ENCODE results near the gene HS6ST2.

DNA sequence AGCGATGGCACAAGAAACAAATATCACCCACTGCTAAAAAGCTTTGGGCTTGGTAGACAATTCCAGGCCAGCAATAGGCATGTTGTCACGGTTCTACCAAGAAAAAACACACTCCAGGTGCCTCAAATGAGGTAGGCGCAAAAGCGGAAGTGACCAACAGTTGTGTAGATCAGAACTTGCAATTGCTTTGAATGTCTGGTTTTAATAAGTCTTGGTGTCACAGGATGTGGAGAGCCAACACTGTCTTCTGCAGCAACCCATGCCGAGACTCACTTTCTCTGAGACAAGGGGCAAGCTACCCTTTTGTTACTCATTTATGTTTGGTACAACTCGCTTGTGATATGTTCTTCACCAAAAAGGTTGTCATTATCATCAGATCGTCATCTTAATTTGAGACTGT is 188.8 kb downstream of the HS6ST2 start:
- no peak for TF ChIP-seq ZNF23 (tag by site-specific recombination; IDR thresholded peaks at IDR 0.05; ENCODE audit: borderline replicate concordance)
- no peak for TF ChIP-seq SCRT2 (tag by site-specific recombination; IDR thresholded peaks at IDR 0.05)
- TF ChIP-seq, protein P1, sequence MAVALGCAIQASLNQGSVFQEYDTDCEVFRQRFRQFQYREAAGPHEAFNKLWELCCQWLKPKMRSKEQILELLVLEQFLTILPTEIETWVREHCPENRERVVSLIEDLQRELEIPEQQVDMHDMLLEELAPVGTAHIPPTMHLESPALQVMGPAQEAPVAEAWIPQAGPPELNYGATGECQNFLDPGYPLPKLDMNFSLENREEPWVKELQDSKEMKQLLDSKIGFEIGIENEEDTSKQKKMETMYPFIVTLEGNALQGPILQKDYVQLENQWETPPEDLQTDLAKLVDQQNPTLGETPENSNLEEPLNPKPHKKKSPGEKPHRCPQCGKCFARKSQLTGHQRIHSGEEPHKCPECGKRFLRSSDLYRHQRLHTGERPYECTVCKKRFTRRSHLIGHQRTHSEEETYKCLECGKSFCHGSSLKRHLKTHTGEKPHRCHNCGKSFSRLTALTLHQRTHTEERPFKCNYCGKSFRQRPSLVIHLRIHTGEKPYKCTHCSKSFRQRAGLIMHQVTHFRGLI (tag by site-specific recombination; IDR thresholded peaks at IDR 0.05) = no peak
- TF ChIP-seq, protein P2, sequence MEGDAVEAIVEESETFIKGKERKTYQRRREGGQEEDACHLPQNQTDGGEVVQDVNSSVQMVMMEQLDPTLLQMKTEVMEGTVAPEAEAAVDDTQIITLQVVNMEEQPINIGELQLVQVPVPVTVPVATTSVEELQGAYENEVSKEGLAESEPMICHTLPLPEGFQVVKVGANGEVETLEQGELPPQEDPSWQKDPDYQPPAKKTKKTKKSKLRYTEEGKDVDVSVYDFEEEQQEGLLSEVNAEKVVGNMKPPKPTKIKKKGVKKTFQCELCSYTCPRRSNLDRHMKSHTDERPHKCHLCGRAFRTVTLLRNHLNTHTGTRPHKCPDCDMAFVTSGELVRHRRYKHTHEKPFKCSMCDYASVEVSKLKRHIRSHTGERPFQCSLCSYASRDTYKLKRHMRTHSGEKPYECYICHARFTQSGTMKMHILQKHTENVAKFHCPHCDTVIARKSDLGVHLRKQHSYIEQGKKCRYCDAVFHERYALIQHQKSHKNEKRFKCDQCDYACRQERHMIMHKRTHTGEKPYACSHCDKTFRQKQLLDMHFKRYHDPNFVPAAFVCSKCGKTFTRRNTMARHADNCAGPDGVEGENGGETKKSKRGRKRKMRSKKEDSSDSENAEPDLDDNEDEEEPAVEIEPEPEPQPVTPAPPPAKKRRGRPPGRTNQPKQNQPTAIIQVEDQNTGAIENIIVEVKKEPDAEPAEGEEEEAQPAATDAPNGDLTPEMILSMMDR (tag by site-specific recombination; IDR thresholded peaks at IDR 0.05) = no peak
- TF ChIP-seq, protein P3, sequence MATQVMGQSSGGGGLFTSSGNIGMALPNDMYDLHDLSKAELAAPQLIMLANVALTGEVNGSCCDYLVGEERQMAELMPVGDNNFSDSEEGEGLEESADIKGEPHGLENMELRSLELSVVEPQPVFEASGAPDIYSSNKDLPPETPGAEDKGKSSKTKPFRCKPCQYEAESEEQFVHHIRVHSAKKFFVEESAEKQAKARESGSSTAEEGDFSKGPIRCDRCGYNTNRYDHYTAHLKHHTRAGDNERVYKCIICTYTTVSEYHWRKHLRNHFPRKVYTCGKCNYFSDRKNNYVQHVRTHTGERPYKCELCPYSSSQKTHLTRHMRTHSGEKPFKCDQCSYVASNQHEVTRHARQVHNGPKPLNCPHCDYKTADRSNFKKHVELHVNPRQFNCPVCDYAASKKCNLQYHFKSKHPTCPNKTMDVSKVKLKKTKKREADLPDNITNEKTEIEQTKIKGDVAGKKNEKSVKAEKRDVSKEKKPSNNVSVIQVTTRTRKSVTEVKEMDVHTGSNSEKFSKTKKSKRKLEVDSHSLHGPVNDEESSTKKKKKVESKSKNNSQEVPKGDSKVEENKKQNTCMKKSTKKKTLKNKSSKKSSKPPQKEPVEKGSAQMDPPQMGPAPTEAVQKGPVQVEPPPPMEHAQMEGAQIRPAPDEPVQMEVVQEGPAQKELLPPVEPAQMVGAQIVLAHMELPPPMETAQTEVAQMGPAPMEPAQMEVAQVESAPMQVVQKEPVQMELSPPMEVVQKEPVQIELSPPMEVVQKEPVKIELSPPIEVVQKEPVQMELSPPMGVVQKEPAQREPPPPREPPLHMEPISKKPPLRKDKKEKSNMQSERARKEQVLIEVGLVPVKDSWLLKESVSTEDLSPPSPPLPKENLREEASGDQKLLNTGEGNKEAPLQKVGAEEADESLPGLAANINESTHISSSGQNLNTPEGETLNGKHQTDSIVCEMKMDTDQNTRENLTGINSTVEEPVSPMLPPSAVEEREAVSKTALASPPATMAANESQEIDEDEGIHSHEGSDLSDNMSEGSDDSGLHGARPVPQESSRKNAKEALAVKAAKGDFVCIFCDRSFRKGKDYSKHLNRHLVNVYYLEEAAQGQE (tag by site-specific recombination; IDR thresholded peaks at IDR 0.05) = no peak
- no peak for TF ChIP-seq ZNF274 (IDR thresholded peaks at IDR 0.05; ENCODE audit: low read length)
- TF ChIP-seq ZNF274 (tag by site-specific recombination; IDR thresholded peaks at IDR 0.05; ENCODE audit: borderline replicate concordance) = no peak
- TF ChIP-seq, protein P4, sequence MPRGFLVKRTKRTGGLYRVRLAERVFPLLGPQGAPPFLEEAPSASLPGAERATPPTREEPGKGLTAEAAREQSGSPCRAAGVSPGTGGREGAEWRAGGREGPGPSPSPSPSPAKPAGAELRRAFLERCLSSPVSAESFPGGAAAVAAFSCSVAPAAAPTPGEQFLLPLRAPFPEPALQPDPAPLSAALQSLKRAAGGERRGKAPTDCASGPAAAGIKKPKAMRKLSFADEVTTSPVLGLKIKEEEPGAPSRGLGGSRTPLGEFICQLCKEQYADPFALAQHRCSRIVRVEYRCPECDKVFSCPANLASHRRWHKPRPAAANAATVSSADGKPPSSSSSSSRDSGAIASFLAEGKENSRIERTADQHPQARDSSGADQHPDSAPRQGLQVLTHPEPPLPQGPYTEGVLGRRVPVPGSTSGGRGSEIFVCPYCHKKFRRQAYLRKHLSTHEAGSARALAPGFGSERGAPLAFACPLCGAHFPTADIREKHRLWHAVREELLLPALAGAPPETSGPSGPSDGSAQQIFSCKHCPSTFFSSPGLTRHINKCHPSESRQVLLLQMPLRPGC (tag by site-specific recombination; IDR thresholded peaks at IDR 0.05) = no peak
